Forelimb muscle (tissue), 1 donor: Measurements from ENCODE around the gene NOM1. TPM values are rescaled to one million over a fixed set of nuclear protein-coding genes. Genes with fewer than 3 reads are reported as not detected.

ENCODE experiments used
- DNase-seq: peaks from one replicate; pipeline ENCODE4 v3.0.0-alpha.2; 2013; ENCODE audit warnings: low read depth
- polyA plus RNA-seq: library from polyadenylated mRNA; unstranded; fragments of 120-200 nt; gene quantifications from one replicate; pipeline ENCODE4 v1.2.1, GENCODE V29; 2013; ENCODE audit not compliant: insufficient read length

NOM1 gene
- polyA plus RNA-seq, 1 donor = 15.1 TPM

DNA sequence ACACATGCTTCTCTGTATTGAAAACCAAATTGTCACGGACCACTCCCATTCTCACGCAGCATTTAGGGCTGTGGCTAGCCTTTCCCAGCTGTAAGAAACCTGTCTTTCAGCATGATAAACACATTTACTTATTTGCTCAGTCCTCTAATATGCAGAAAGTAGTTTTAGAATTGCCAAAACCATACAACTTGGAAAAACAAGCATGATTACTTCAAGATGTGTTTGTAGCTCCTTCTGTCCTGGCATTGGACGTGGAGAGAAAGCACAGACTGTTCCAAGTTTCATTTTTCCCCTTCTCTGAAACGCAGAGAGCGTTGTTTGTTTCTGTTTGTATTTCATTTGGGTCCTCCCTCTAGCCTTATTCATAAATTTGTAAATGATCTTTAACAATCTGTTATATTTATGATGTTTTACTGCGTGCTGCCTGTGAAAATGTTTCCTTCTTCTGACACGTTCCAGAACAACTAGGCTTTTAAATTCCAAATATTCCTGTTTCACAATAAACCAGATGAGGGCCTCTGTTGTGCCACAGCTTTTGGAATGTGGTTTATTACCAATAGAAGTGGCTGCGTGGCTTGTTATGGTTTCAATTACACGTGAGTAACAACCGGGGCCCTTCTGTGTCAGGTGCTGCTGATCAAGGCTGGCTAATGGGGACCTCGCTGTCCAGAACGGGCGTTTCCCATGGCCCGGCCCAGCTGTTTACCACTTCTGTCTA, 34.8 kb downstream of the NOM1 start:
- peak; percentile 72 for DNase-seq

DNA sequence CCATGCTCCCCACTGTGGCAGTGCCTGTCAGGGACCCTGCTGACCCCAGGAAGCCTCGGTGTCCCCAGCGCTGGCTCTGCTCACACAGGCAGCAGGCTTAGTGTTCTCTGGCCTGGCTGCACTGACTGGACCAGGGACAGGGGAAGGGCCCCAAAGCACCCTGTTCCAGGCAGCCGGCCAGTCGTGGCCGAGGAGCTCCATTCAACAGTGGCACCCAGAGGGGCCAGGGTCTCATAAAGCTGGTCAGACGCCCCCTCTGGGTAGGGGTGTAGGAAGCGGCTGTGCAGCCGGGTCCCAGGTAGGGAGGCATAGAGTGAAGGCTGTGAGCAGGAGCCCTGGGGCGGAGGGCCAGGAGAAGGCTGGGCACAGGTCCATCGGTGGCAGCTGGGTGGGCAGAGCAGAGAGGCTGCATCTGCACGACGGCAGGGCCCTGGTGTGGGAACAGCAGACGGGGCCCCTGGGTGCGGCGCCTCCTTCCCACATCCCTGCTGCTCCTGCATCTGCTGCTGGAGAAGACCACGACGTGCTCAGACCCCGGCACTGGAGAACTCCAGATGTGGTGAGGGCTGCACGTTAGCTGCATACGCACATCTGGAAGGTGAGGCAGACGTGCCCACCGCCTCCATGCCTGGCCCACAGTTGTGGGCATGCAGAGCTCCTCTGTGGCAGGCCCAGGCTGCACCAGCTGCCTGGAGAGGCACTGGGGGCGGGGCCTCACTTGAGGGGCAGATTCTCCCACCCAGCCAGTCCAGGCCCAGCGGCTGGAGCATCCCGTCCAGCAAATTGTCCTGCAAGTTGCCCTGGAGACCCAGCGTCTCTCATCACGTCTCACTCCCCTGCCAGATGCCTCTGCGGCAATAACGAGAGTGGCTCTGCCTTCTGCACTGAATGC, 35.8 kb downstream of the NOM1 start:
- DNase-seq = no peak

- no peak for DNase-seq
Measured at GRCh38 chr7:156986378-156986777, 36.9 kb downstream of the NOM1 start.

DNA sequence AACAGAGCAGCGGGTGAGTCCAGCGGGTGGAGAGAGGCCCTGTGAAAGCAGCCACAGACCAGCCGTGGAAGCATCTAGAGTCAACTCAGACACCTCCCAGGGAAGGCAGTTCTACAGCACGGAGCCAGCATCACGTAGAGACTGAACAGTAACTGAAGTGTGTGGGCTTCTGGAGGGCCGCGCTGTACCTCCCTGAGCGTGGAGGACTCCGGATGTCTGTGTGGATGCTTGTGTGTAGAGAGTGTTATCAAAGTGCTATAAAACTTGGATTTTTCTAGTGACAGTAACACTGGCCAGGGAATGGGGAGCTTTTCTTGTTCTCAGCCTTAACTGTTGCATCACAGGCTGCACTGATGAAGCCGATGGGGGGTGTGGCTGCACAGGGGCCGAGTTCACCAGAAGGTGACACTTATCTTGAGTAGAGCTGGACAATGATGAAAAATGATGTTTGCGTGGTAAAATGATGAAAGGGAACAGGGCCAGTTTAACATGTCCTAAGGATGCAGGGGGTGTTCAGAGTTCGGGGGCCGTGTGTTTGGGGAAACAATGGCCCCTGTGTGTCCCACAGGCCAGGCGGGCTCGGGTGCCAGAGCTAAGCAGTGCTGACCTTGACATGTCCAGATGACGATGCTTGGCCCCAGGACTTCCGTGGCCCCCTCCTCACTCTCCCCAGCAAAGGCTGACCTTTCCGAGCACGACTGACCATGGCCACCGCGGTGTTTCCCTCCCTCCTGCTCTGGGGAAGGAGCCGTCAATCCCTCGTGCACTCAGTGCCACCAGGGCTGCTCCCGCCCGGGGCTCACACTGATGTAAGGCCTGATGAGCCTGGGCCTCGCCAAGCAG, 39.1 kb downstream of the NOM1 start:
- no peak for DNase-seq

DNA sequence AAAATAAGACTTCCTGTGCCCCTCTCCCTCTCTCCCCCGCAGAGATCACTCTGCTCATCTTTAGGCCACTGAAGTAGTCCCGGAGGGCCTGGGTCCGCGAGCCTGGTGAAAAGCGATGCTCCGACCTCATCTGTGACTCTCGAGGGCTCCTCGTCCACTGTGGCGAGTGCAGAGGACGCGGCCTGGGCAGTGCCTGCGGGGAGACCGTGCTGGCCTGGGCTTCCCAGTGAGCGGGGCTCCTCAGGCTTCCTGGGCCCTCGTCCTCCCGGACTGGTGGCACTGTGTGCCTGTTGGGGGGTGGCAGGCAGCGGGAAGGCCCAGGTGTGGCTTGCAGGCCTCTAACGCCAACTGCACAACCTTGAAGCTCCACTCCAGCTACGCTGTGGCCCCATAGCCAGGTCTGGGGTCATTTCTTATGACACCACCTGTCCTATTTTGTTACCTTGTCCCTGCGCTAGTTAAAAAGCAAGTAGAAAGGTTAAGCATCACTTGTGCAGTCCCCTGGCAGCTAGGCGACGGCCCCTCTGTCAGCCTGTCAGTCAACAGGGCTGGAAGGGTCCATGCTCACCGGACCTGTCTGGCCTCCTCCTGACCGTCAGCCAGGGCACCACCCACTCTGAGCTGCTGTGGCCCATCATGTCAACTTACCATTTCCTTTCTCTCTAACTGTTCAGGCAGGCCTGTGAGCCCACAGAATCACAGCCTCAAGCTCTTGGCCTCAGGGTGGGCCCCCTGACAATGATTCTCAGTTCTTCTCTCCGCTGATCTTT, 40.4 kb downstream of the NOM1 start:
- no peak for DNase-seq

DNA sequence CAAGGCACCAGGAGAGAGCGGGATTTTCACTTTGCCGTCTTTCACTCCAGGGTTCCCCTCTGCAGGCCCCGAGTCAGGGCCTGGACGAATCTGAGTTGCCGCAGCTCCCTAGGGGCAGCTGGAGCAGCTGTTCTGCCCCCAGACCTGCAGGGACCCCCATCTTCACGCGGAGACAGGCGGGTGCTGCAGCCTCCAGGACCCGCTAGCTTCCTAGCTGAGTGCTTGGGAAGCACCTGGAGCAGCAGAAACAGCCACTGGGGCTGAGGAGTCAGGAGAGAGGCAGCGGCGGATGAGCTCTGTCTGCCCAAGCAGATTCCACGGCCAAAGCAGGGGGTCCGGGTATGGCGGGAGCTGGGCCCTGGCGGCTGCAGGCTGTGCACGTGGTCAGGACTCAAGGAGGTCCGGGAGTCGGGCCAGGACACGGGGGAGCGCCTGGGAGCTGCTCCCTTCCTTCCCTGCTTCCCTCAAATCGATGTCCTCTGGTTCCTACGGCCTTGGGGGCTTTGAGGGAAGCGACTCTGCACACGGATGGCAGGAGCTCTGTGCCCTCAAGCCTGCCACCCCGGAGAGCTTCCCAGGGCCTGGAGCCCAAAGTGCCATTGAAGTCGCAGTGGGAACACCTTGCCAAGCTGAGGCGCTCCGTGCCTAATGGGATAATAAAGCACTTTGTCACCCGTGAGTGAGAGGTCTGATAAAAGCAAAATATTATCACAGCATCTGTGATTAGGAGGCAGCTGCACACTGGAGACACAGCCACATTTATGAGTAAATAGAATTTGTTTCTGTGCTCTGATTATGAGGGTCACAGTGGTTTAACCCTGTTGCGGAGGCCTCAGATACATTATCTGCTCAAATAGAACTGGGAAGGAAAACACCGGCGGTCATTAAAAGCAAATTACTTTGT, 43.8 kb downstream of the NOM1 start:
- DNase-seq = no peak

- DNase-seq = no peak
Measured at GRCh38 chr7:156993925-156994235, 44.4 kb downstream of the NOM1 start.

GRCh38 chr7:156994417-156994816, 44.9 kb downstream of the NOM1 start:
- no peak for DNase-seq

GRCh38 chr7:156998988-156999957, 49.8 kb downstream of the NOM1 start:
- DNase-seq = no peak

GRCh38 chr7:156999958-157000726, 50.6 kb downstream of the NOM1 start:
- DNase-seq = no peak

DNA sequence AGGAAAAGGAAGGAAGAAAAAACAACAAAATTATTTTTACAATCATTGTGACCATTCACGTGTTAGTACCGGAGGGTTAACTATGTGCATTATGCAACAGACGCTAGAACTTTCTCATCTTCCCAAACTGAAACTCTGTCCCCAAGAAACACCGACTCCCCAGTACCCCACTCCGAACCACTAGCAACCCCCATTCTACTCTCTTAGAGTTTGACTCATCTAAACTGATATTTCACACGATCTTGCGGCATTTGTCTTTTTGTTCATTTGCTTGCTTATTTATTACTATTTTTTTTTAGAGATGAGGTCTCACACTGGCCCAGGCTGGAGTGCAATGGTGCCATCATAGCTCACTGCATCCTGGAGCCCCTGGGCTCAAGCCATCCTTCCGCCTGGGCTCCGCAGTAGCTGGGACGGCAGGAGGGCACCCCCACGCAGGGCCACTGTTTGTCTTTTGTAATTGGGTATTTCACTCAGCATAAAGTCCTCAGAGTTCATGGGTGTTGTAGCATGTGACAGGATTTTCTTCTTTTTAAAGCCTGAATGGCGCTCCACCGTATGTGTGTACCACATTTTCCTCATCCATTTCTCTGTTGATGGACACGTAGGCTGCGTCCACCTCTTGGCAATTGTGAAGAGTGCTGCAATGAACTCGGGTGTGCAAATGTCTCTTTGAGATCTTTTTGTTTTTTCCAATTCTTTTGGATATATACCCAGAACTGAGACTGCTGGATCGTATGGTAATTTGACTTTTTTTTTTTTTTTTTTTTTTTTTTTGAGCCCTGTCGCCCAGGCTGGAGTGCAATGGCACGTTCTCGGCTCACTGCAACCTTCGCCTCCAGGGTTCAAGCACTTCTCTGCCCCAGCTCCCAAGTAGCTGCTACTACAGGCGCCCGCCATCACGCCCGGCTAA, 51.5 kb downstream of the NOM1 start:
- DNase-seq = no peak

GRCh38 chr7:157001920-157002818, 52.7 kb downstream of the NOM1 start:
- DNase-seq = no peak

GRCh38 chr7:157002819-157003421, 53.4 kb downstream of the NOM1 start:
- DNase-seq = no peak

GRCh38 chr7:157003445-157003755, 53.9 kb downstream of the NOM1 start:
- DNase-seq = no peak

- DNase-seq = no peak
Measured at GRCh38 chr7:157003756-157004520, 54.4 kb downstream of the NOM1 start.
